K562 (cell line): ENCODE data around the gene DHRS12. TPM values are rescaled to one million over a fixed set of nuclear protein-coding genes. Genes with fewer than 3 reads are reported as not detected.

ENCODE experiments used
- ATAC-seq: fragments of 200-7000 bp; cut with Tn5 transposase; 3 replicates; pipeline ENCODE4 v1.9.1; 2020; ENCODE audit warnings: moderate library complexity
- BruUV-seq: library from RNA; stranded (reverse); fragments of 400-500 nt; replicated peaks from 2 replicates; lab custom pipeline; 2021; lab: Mats Ljungman, UMichigan
- CTCF ChIA-PET: fragments of 300-600 bp; formaldehyde crosslinking; extraction: SDS; loops from one replicate; lab custom pipeline; 2021; ENCODE audit warnings: low intra/inter-chr PET ratio; lab: Yijun Ruan, JAX
- POLR2A ChIA-PET: fragments of 300-600, 350-650 bp; sonication (Branson Sonifier 250); formaldehyde crosslinking; extraction: SDS; loops from one replicate; lab custom pipeline; 2021; ENCODE audit warnings: antibody characterized with exemption, inconsistent platforms; lab: Yijun Ruan, JAX
- DNase-seq, 4 experiments: peaks; one replicate each; pipeline versions ENCODE4 v3.0.0 to v3.0.0-alpha.2; 2011 to 2018; ENCODE audit warnings: low spot score in 3 of 4, mixed read lengths in 3 of 4; ENCODE audit errors: extremely low read depth in 1 of 4
- FAIRE-seq: peaks from 2 replicates; lab custom pipeline; 2011; peaks lifted over from hg19 to GRCh38; lab: Jason Lieb, UNC
- H2AFZ ChIP-seq: 2 replicates; pipeline ENCODE4 v1.6.0; 2011; ENCODE audit warnings: low read depth, low read length, control low read depth, inconsistent platforms
- H3K27ac ChIP-seq: fragments of 200-600 bp; 3 replicates; pipeline ENCODE4 v1.8.0; 2011; ENCODE audit warnings: low read depth, mild to moderate bottlenecking, control low read depth, inconsistent platforms, low read length, moderate library complexity, mixed read lengths; ENCODE audit errors: extremely low read depth
- H3K27me3 ChIP-seq, 2 experiments: fragments of 300-600 bp in 1 of 2; 2 replicates in 1 of 2; 3 replicates in 1 of 2; pipeline versions ENCODE4 v1.6.0 to v1.8.0; 2011; ENCODE audit warnings: inconsistent platforms in 2 of 2, low read length in 2 of 2, mild to moderate bottlenecking in 1 of 2, mixed read lengths in 1 of 2, moderate library complexity in 1 of 2; ENCODE audit not compliant: control insufficient read depth in 2 of 2, insufficient read depth in 2 of 2
- H3K36me3 ChIP-seq: fragments of 300-600 bp; 3 replicates; pipeline ENCODE4 v1.8.0; 2011; ENCODE audit warnings: mild to moderate bottlenecking, low read length, inconsistent platforms; ENCODE audit not compliant: control insufficient read depth, insufficient read depth
- H3K4me1 ChIP-seq, 2 experiments: fragments of 200-600 bp in 1 of 2; replicated peaks in 1 of 2; 2 replicates in 1 of 2; 3 replicates in 1 of 2; pipeline versions ENCODE4 v1.5.1 to v1.8.0; 2011; ENCODE audit warnings: inconsistent platforms in 2 of 2, low read length in 2 of 2, mild to moderate bottlenecking in 1 of 2, mixed read lengths in 1 of 2, moderate library complexity in 1 of 2; ENCODE audit not compliant: control insufficient read depth in 2 of 2, insufficient read depth in 2 of 2
- H3K4me2 ChIP-seq: 2 replicates; pipeline ENCODE4 v1.6.1; 2011; ENCODE audit warnings: low read length, control low read depth, inconsistent platforms, mixed read lengths; ENCODE audit not compliant: insufficient read depth
- H3K4me3 ChIP-seq: fragments of 200-600 bp; sonication (generic), shearing (Covaris generic); 2 replicates; pipeline ENCODE4 v1.5.1; 2016; ENCODE audit warnings: control low read depth, inconsistent platforms
- H3K79me2 ChIP-seq: fragments of 200-600 bp; 3 replicates; pipeline ENCODE4 v1.8.0; 2011; ENCODE audit warnings: low read length, inconsistent platforms; ENCODE audit not compliant: control insufficient read depth, insufficient read depth
- H3K9ac ChIP-seq, 2 experiments: 2 replicates each; pipeline versions ENCODE4 v1.6.0 to v1.6.1; 2011; ENCODE audit warnings: low read depth in 2 of 2, low read length in 2 of 2, control low read depth in 1 of 2, inconsistent platforms in 1 of 2, mild to moderate bottlenecking in 1 of 2, mixed read lengths in 1 of 2; ENCODE audit not compliant: insufficient read depth in 1 of 2
- H3K9me1 ChIP-seq: one replicate; pipeline ENCODE4 v1.6.0; 2011; ENCODE audit warnings: inconsistent platforms, mild to moderate bottlenecking, low read length, moderate library complexity; ENCODE audit not compliant: control insufficient read depth, insufficient read depth
- H3K9me3 ChIP-seq: replicated peaks from 2 replicates; pipeline ENCODE4 v1.5.1; 2011; ENCODE audit warnings: low read depth, low read length, inconsistent platforms; ENCODE audit not compliant: control insufficient read depth, insufficient read depth
- H4K20me1 ChIP-seq: replicated peaks from 2 replicates; pipeline ENCODE4 v1.6.1; 2011; ENCODE audit warnings: low read length, inconsistent platforms, mixed read lengths; ENCODE audit not compliant: control insufficient read depth, insufficient read depth
- CCNT2 ChIP-seq: IDR thresholded peaks from 2 replicates; pipeline ENCODE4 v1.6.1; 2011; ENCODE audit warnings: borderline replicate concordance, low read depth, mild to moderate bottlenecking, moderate library complexity, mixed read lengths, low read length; ENCODE audit not compliant: insufficient read length; ENCODE audit errors: extremely low read depth
- DEAF1 ChIP-seq: fragments of 450-650 bp; formaldehyde crosslinking; IDR thresholded peaks from 2 replicates; pipeline ENCODE4 v1.4.0; 2020; ENCODE audit warnings: mild to moderate bottlenecking, moderate library complexity
- MTA3 ChIP-seq: fragments of 450-650 bp; formaldehyde crosslinking; IDR thresholded peaks from 2 replicates; pipeline ENCODE4 v1.6.1; 2017; ENCODE audit warnings: mild to moderate bottlenecking, borderline replicate concordance
- NFIC ChIP-seq: fragments of 450-650 bp; IDR thresholded peaks from 2 replicates; pipeline ENCODE4 v1.6.1; 2017; ENCODE audit warnings: mild to moderate bottlenecking, inconsistent platforms
- PHTF2 ChIP-seq: fragments of 250-450 bp; sonication (Bioruptor Pico); IDR thresholded peaks from 2 replicates; pipeline ENCODE4 v1.5.0; 2021; ENCODE audit warnings: mild to moderate bottlenecking
- TAF9B ChIP-seq: fragments of 450-650 bp; IDR thresholded peaks from 2 replicates; pipeline ENCODE4 v1.6.1; 2018; ENCODE audit warnings: mild to moderate bottlenecking; ENCODE audit not compliant: partially characterized antibody
- ZNF449 ChIP-seq: fragments of 250-450 bp; sonication (Bioruptor Pico); IDR thresholded peaks from 2 replicates; pipeline ENCODE4 v1.8.0; 2022; ENCODE audit warnings: moderate library complexity, mild to moderate bottlenecking, inconsistent platforms
- WGBS: fragments of 100-300 bp; shearing (Covaris generic); methylation state at CpG from one replicate; pipeline ENCODE4 v1.1.6; 2016; ENCODE audit warnings: low coverage, mixed read lengths; ENCODE audit not compliant: insufficient coverage; ENCODE audit errors: missing lambda C conversion rate; 5-methylcytosine and 5-hydroxymethylcytosine counted together
- in situ Hi-C: fragments of 300-500 bp; cut with MboI; formaldehyde crosslinking; loops from 4 replicates; pipeline ENCODE4 v1.15.0; 2018; ENCODE audit warnings: inconsistent platforms, mixed read lengths
- intact Hi-C: fragments of 100-400 bp; cut with micrococcal nuclease; formaldehyde crosslinking; loops from 2 replicates; pipeline ENCODE4 v1.14.2; 2022
- polyA plus RNA-seq, 8 experiments: library from polyadenylated mRNA; depleted of rRNA in 4 of 8; stranded (reverse) in 5 of 8; unstranded in 3 of 8; fragments of >200 nt; fragmentation: Nextera tagmentation in 2 of 8; fragmentation: Illumina TruSeq in 1 of 8; extraction: Ambion mirVana in 2 of 8; extraction: Trizol in 1 of 8; gene quantifications; 2 replicates each; pipeline versions ENCODE4 v1.2.1 to v1.2.3, GENCODE V29; 2011 to 2014; ENCODE audit warnings: inconsistent platforms in 1 of 8, missing spikeins in 1 of 8
- total RNA-seq, 7 experiments: library from RNA; depleted of rRNA in 6 of 7; stranded (reverse); fragments of >200 nt in 6 of 7; fragmentation: Illumina TruSeq in 2 of 7; extraction: Trizol in 2 of 7; gene quantifications; 2 replicates each; pipeline versions ENCODE4 v1.2.1 to v1.2.3, GENCODE V29; 2011 to 2021; ENCODE audit warnings: low replicate concordance in 1 of 7

DHRS12 gene
- total and polyA plus RNA-seq, 9 of the 15 experiments (the other 6 are each of a cell fraction or from before 2014, with no cell fraction given): 0.62 to 2.7 (median 0.98) TPM

- Histone ChIP-seq H2AFZ (no peak overlapping the region), H3K9me1 (no peaks in the 10 kb centered on the region), H3K4me1 (no peaks in the 10 kb centered on the region), H3K9ac (no peak overlapping the region), H3K9me3 (no peaks in the 10 kb centered on the region)
- no peak for DNase-seq
- CTCF ChIA-PET: no interaction called here
- TF ChIP-seq NFIC (no peak), DEAF1 (CRISPR knock-in tag) (no peak), PHTF2 (no peak), MTA3 (no peak), TAF9B (no peak), CCNT2 (no peak), ZNF449 (CRISPR knock-in tag) (no peak)
- TF ChIP-seq, all 486 proteins: peak for 0
- ATAC-seq (no peak), FAIRE-seq (no peak)
- no TSS peak for BruUV-seq
- no peaks in the 10 kb centered on the region for H4K20me1 ChIP-seq
- in situ Hi-C loops: no loop called here
- POLR2A ChIA-PET: interaction anchor here (1.5 kb wide), 1 partner anchor 288 kb away, joined by 3 read pairs; the partner anchor contains the start of gene INTS6
- no peaks in the 10 kb centered on the region for H3K79me2 ChIP-seq
- H3K4me3 ChIP-seq: no peak overlapping the region
- no peaks in the 10 kb centered on the region for H3K27me3 ChIP-seq
- H3K27ac ChIP-seq: no peak overlapping the region
- no peak overlapping the region for H3K4me2 ChIP-seq
- 75% methylated on average over 2 of the region's 5 CpGs for WGBS
- intact Hi-C loops: no loop called here
- peaks cover 5% of the 10 kb centered on the region; the same call in 1 of the 3 replicates for H3K36me3 ChIP-seq
These were observed 63.3 kb downstream of the DHRS12 start for GRCh38 chr13:51740698-51741097.
